GM12875 (cell line): Measurements from ENCODE around the gene PWWP2B.

Experiments
- H3K4me3 ChIP-seq: one replicate; pipeline ENCODE4 v1.5.1; 2011; ENCODE audit warnings: low read depth, low read length, control low read depth
- TF ChIP-seq, protein P1 (sequence below): IDR thresholded peaks from 2 replicates; pipeline ENCODE4 v1.5.1; 2011; ENCODE audit warnings: low read depth, mild to moderate bottlenecking, control low read depth, inconsistent platforms, low read length, moderate library complexity, borderline replicate concordance; ENCODE audit not compliant: insufficient read depth

The PWWP2B gene

DNA sequence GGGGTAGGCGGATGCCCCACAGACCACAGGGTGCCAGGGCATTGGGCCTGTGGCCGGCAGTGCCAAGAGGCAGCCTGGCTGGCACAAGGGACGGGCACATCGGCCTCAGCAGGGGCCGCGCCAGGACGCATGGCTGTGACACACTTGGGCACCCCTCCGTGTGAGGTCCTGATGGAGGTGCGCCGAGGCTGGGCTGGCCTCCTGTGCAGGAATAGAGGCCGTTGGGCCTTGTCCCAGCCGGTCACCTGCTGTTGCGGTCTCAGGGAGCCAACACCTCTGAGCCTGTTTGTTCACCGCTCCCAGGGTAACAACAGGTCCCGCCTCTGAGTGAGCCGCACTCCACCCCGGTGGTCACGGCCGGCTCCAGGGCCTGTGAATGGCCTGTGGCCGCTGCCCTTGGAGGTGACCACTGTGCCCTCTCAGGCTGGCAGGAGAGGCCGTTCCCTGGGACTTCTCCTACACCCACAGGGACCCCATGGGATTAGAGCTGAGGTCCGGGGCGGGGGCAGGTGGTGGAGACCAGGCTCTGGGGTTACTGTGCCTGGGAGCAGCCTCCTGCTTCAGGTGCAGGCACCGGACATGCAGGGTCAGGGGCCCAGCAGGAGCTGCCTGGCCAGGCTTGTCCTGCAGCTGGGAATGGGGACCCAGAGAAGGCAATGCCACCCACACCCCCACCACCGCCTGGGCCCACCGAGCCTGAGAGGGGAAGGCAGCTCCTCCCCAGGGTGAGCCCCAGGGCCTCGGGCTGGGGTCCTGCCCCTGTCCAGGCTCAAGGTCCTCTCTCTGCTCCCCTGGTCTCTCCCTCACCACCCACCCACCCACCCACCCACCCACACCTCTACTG is 12.0 kb downstream of the PWWP2B start:
- TF ChIP-seq, protein P1, sequence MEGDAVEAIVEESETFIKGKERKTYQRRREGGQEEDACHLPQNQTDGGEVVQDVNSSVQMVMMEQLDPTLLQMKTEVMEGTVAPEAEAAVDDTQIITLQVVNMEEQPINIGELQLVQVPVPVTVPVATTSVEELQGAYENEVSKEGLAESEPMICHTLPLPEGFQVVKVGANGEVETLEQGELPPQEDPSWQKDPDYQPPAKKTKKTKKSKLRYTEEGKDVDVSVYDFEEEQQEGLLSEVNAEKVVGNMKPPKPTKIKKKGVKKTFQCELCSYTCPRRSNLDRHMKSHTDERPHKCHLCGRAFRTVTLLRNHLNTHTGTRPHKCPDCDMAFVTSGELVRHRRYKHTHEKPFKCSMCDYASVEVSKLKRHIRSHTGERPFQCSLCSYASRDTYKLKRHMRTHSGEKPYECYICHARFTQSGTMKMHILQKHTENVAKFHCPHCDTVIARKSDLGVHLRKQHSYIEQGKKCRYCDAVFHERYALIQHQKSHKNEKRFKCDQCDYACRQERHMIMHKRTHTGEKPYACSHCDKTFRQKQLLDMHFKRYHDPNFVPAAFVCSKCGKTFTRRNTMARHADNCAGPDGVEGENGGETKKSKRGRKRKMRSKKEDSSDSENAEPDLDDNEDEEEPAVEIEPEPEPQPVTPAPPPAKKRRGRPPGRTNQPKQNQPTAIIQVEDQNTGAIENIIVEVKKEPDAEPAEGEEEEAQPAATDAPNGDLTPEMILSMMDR = no peak
- no peak overlapping the region for H3K4me3 ChIP-seq

GRCh38 chr10:132409667-132410028 is 12.6 kb downstream of the PWWP2B start:
- TF ChIP-seq, protein P1 = no peak
- no peak overlapping the region for H3K4me3 ChIP-seq

DNA sequence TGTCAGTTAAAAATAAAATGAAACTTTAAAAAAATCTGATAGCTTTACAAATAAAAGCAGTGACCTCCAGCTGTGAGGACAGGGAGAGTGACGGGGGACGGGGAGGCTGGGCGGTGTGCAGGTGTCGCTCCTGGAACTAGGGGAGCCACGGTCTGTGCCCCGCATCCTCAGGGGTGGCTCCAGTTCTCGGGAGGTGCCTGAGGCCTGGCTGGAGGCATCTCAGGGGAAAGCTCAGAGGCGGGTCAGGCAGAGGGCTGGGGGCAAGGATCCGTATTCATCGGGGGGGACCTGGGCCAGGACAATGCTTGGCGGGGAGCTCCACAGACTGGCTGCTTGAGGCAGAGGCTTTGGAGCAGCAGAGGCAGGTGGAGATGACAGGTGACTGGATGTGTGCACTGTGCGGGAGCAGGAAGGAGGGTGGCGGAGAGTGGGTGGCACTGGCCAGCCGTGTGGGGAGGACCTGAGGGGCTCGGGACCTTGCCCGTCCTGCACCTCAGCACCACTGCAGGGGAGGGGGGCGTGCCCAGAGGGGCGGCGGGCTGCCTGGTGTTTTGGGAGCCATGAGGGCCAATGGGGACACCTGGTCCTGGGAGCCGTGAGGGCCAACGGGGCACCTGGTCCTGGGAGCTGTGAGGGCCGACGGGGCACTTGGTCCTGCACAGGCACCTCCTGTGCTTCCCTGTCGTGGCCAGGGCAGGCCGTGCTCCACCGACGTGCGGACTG is 13.2 kb downstream of the PWWP2B start:
- TF ChIP-seq, protein P1 = no peak
- no peak overlapping the region for H3K4me3 ChIP-seq

DNA sequence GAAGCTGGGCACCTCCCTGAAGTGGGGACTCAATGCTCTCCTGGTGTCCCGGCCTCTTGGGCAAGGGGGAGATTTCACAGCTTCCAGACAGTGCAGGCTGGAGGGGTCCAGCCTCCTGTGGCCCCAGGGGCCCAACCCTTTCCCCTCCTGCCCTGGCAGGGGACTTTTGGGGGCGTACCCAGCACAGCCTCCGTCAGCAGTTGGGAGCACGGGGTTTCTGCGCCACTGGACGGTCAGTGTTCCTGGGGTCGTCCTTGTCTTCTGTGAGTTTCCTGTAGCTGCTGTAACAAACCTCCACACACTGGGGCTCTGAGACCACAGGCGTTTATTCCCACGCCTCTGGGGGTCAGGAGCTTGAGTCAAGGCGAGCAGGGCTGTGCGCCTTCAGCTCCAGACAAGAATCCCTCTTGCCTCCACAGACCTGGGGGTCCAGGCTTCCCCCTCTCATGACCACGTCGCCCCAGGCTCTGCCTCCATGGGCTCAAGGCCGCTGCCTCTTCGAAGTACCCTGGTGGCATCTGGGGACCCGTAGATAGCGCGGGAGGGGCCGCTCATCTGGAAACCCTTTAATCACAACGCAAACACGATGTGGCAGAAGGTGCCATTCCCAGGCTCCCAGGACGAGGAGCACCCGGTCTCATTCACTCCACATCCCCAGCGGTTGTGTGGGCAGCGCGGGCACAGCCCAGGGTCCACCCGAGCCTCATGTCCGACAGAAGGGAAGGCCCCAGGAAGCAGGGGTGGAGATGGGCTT is 14.0 kb downstream of the PWWP2B start:
- H3K4me3 ChIP-seq = no peak overlapping the region
- TF ChIP-seq, protein P1 = no peak

DNA sequence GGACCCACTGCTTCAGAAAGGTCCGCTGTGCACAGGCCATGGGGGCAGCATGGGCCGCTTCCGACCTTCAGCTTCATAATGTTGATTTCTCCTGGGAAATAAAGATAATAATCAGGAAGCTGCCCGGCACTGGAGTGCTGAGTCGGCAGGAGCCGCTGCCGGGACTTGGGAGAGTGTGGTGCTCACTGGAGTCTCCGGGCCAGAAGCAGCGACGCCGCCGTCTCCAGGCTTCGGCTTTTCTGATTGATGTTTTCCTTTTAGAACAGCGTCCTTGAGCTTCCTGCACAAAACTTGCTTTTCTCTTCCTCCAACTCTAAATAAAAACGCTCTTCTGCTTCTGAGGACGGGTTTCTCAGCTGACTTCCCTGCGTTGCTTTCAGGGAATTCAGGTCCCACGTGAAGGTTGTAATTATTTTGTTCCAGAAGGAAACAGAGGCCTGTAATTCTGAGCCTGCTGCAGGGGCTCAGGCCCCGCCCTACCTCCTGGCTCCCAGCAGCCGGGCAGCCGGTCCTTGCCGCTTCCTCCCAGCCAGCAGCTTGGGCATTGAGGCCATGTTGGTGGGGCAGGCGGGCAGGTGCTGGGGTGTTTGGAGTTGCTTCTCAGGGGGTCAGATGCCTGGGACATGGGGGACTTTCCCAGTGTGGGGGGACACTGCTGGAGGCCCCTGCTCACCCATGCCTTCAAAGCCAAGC is 14.7 kb downstream of the PWWP2B start:
- H3K4me3 ChIP-seq = no peak overlapping the region
- TF ChIP-seq, protein P1 = no peak

DNA sequence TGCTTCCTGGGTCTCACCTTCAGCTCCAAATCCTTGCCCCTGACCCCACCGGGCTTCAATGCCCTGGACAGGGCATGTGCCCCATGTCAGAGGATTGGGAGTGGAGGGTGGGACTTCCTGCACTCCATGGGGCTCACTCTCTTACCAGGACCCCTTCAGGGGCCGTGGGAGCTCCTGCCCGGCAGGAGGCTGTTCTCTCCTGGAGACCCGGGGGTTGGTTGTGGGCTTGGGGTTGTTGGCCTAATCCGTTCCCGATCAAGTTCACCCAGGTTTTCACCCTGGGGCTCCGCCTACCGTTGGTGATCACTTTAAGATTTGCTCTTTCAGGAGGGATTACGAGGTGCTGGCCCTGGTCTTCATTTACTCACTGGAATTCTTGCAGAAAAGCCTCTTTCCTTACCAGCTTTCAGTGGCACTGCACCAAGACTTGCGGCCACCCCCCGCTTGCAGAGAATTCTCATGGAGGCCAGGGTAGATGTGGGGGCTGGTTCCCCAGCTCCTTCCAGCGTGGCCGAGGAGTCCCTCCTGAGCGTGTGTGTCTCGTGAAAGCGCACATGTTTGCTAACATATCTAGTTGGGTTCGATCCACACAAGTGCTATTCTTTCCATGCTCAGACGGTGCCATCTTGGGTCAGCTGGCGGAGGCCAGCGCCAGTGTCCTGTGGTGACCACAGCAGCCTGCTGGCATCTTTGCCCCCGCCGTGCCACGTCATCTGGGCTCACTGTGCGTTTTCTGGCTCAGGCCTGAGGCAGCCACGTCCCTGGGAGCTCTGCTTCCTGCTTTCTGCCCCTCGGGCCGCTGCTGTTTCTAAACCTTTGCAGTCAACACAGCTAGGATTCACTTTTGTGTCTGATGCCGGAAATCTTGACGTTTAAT is 15.6 kb downstream of the PWWP2B start:
- TF ChIP-seq, protein P1 = no peak
- no peak overlapping the region for H3K4me3 ChIP-seq
